ENCODE measurements around the gene KLHL14.
"Not testable (repeated sequence)": the region's sequence is repeated elsewhere in the genome, so short reads cannot be mapped to it uniquely, and the experiment has no call there.

Gene KLHL14

GRCh38 chr18:32711862-32712261 lies 61.0 kb downstream of the KLHL14 start:
- no peak for DNase-seq

DNA sequence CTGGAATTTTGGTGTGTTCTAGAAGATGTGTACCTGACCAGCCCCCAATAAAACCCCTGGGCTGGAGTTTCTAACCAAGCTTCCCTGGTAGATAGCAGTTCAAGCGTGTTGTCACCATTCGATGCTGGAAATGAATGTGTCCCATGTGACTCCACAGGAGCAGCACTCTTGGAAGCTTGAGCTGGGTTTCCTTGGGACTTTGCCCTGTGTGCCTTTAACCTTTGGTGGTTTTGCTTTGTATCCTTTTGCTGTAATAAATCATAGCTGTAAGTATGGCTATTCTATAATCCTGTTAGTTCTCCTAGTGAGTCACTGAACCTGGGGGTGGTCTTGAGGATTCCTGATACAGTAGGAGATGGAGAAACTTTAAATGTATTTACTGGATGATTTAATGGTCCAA lies 65.2 kb downstream of the KLHL14 start:
- DNase-seq, result no peak

GRCh38 chr18:32707147-32707546 lies 65.7 kb downstream of the KLHL14 start:
- DNase-seq, result no peak

DNA sequence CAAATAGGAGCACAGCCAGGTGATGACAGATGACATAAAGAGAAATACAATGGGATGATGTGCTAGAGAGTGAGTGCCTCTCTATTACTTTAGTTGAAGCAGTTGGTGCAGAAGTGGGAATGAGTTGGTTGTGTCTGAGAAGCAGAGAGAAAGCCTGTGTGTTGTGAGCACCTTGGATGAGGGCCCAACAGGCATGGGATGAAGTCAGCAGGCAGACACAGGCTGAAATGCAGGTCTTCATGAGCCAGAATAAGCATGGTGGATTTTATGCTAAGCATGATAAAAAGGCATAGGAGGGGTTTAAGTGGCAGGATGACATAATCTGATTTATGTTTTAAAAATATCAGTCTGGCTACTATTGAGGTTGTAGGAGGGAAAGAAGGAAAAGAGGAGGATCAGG lies 71.5 kb downstream of the KLHL14 start:
- no peak for DNase-seq

- no peak for DNase-seq
These were observed 74.7 kb downstream of the KLHL14 start for GRCh38 chr18:32698153-32698552.

- DNase-seq, result no peak
These were observed 76.4 kb downstream of the KLHL14 start for GRCh38 chr18:32696376-32696775.

- no peak for DNase-seq
These were observed 77.3 kb downstream of the KLHL14 start for GRCh38 chr18:32695534-32695933.

GRCh38 chr18:32688821-32689220 lies 84.0 kb downstream of the KLHL14 start:
- DNase-seq, result no peak

DNA sequence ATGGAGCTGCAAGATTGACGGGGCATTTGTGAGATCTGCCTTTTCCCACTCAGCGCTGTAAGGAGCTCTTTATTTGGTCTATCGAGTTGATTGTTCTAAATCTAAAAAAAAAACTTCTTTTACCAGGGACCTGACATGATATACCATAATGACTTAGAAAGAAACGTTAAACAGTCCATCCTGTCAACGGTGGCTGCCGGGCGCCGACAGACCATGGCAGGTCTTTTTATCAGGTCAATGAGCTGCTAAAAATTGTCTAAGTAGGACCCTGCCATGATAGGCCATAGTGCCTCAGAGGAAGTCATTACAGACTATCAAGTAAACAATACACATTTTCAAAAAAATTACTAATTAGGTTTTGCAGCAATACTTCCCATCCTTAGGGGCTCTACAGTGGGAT lies 87.9 kb downstream of the KLHL14 start:
- DNase-seq, result no peak

DNA sequence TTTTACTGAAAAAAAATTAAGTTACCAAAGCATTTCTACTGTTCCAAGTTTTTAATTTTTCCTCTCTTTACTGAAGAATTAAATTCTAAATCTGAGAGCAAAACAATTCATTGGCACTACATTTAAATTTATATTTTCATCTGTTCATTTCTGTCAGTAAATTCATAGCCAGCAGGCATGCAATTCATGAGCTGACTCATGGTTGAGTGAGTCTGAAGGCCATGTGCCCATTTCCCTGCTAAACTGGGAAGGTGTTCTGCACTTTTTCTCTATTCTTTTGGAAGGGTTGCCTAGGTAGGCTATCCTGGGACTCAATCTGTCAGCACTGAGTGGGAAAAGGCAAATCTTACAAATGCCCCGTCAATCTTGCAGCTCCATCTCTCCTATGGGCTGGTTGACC lies 88.7 kb downstream of the KLHL14 start:
- no peak for DNase-seq

DNA sequence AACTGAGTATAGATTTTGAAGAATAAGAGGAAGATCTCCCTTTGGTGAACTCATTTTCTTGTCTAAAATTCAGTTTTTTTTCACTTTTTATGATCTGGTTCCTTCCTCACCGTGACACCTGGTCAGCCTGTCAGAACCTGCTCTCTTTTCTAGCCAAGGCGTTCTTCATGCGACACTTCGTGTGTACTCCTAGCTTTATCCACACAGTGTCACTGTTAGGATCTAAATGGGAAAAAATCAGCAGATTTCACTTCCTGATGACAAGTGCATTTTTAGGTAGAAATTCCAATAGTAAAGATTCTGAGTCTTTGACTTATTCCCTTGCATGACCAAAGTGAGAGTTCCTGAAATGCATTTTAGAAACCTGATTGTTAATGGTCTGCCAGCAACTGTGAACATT lies 89.8 kb downstream of the KLHL14 start:
- no peak for DNase-seq

- no peak for DNase-seq
These were observed 95.2 kb downstream of the KLHL14 start for GRCh38 chr18:32677578-32677977.

DNA sequence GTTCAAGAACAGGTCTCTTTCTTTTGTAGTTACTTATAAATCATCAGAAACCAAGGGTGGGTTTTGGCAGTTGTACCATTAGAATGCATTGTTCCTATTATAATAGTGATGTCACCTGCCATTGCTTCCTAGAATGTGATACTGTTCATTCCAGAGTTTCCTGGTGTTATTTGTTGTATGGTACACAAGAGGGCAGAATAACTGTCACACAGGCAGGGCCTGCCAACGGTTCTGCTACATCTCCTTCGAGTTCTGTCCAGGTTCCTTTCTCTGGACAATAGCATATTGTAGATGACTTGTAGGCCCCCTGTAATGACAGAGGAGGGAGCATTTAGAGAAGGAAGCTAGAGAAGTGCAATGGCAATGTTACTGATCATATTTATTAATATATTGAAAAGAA lies 98.3 kb downstream of the KLHL14 start:
- no peak for DNase-seq

DNA sequence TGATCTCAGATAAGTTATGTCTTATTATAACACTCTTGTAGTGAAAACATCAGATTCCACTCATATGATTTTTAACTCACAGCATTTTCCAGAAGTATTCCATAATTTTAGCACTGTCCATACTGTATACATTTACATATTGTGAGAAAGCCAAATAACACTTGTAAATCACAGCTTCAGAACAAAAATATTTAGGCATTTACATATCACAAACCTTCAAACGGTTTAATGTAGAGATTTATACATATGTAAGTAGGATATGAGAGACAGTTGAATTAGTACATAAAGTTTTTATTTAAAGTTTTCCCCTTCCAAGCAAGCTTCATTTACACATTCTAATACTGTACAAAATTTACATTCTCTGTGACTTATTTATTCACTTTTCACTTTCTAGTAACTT lies 100.4 kb downstream of the KLHL14 start:
- DNase-seq, result no peak

DNA sequence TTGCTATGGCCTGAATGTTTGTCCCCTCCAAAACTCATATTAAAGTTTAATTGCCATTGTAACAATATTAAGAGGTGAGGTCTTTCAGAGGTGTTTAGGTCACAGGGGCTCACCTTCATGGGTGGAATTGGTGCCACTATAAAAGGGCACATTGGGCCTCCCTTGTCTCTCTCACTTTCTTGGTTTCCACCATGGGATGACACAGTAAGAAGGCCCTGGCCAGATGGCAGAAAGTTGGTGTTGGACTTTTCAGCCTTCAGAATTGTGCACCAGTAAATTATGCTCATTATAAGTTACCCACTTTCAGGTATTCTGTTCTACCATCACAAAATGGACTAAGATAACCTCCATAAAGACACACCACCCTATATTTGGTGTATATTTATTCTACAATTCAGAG lies 102.1 kb downstream of the KLHL14 start:
- DNase-seq, result no peak

DNA sequence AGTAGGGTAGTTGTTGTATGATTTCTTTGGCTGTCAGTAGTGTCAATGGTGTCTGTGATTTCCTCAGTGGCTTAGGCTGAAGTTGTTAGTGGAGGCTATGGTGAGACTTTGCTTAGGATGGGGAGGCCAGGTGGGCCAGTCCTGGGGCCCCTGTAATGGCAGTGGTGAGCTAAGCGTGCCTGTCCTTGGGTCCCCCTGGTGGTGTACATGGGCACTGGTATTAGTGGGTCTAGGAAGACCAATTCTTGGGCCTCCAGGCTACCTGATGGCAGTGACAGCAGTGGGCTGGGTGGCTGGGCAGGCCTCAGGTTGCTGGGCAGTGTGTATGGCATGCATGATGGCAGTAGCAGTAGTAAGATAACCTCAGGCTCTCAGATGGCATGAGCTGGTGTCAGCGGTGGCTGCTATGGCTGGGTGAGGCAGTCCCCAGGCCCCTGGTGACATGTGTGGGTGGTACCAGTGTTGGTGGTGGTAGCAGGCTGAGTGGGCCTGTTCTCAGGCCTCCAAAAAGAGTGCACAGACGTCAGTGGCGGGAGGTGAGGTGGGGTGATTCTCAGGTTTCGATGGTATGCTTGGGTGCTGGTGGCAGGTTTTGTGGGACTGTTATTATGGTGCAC lies 103.2 kb downstream of the KLHL14 start:
- no peak for DNase-seq

DNA sequence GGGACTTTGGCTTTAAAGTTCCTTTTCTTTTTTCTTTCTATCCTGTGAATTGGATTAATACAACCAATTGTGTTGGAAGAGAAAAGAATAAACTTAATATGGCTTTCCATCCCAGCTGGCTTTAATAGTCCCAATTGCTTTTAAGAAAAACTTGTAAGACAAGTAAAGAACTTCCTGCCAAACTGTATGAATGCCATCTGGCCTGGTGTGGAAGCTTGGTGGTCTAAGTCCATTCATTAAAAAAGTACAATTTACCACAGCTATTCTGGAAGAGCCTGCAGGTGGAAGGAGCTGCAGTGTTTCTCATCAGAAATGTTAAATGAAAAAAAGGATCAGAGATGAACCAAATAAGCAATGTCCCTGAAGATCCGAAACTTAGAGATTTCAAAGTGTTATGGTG lies 103.9 kb downstream of the KLHL14 start:
- DNase-seq, result no peak

DNA sequence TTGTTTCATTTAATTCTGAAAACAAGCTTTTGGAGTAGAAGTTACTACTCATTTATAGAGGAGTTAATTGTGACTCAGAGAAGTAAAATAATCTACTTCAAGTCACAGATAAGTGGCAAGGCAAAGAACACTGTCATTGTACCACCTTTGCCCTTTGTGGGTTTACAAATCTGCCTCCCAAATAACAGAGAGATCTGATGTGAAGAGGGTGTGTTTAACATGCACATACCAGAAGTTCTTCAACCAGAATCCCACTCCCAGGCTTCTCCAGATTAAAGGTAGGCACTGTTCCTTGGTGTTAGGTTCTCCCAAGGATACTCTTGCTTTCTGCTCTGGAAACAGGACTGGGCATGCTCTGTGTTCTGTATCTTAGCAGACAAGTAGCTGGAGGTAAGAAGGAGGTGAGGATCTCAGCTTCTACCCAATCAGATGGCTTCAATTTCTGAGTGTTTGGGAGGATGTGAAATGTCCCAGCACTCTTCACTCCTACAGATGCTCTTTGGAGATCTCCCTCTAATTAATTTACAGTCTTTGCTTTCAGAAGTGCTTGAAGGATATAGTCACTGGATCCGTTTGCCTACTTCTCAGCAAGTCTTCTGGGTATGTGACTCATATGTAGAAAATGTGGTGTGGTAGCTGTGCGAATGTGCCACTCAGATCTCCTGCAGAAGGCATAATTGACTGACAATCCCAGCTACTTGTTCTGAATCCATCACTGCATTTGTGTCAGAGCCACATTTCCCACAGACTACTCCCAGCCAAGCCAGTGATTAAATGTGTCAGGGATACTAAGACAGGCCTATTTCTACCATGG lies 111.1 kb downstream of the KLHL14 start:
- no peak for DNase-seq

DNA sequence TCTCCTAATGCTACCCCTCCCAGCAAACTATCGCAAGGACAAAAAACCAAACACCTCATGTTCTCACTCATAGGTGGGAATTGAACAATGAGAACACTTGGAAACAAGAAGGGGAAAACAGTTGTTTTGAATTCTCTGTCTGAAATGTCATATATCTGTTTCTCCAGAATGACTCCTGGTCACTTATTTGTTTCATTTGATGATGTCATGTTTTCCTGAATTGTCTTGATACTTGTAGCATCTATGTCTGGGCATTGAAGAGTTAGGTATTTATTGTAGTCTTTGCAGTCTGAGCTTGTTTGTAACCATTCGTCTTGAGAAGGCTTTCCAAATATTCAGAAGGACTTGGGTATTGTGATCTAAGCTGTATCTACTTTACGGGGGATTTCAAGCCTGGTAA lies 118.3 kb downstream of the KLHL14 start:
- DNase-seq, result not testable (repeated sequence)

DNA sequence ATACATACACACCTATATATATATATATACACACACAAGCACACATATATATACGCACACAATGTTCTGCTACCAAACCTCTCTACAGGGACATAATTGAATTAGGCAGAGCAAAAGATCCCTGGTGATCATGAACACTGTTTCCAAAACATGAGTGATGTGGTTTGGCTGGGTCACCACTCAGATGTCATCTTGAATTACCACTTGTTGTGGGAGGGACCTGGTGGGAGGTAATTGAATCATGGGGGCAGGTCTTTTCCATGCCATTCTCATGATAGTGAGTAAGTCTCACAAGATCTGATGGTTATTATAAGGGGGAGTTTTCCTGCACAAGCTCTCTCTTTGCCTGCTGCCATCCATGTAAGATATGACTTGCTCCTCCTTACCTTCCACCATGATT lies 135.2 kb downstream of the KLHL14 start:
- not testable (repeated sequence) for DNase-seq

DNA sequence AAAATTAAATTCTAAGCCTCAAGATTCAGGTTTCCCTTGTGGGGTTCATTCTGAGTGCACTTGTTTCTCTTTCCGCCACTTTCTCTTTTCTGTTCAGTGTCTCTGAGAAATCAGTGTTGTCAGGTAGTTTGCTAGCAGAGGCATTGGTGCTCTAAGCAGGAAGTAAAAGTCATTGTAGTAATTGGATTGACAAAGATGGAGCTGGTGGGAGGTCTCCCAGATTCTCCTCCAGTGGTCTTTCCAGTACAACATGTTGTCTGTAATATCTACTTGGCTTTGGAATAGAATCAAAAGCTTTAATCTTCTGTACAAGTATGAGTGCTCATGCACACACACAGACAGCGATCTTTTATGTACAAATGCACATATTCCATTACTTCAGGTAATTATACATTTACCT lies 135.6 kb downstream of the KLHL14 start:
- DNase-seq, result no peak

- no peak for DNase-seq
These were observed 137.9 kb downstream of the KLHL14 start for GRCh38 chr18:32634876-32635431.

- no peak for DNase-seq
These were observed 142.7 kb downstream of the KLHL14 start for GRCh38 chr18:32629981-32630700.

- DNase-seq, result no peak
These were observed 143.5 kb downstream of the KLHL14 start for GRCh38 chr18:32629292-32629691.

All from activated CD8-positive, alpha-beta memory T cell treated with anti-CD3 and anti-CD28 coated beads, Interleukin-2, amount 50 U/mL, for 48 hours (primary cell).